Measurements from ENCODE around the gene MUC4. TPM values are rescaled to one million over a fixed set of nuclear protein-coding genes. Genes with fewer than 3 reads are reported as not detected.
"Not testable (repeated sequence)": the region's sequence is repeated elsewhere in the genome, so short reads cannot be mapped to it uniquely, and the experiment has no call there.

The MUC4 gene
- total and polyA plus RNA-seq, 9 of the 15 experiments (the other 6 are each of a cell fraction or from before 2014, with no cell fraction given), result under 0.01 to 0.21 (median 0.10) TPM; not detected in 4

DNA sequence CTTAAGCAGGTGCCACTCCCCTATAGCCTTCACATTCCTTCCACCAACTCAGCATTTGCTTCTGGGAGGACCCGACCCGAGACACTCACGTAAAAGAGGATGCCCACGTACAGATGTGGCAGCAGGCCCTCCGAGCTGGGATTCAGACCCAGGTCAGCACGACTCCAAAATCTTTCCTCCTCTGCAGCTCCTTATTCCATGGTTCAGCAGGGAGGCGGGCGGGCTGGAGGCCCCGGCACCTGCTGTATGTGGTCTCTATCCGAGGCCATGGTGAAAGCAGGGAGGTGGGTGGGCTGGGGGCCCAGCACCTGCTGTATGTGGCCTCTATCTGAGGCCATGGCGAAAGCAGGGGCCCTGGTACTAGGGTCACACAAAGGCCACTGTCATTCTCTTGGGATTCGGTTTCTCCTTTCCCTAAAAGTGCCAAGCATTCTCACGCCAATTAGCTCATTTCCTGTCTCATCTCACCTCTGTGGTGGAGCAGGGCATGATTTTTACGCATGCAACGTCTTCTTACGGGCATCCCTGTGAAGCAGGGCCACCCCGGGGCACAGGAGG is 5.9 kb upstream of the MUC4 start:
- POLR2A ChIA-PET, result interaction anchor here (1.0 to 1.4 kb wide), 2 partner anchors 8 to 10 kb away, joined by 3 to 4 read pairs; no protein-coding TSS in a partner anchor
- in situ Hi-C loops (cut with MboI), result no loop called here

DNA sequence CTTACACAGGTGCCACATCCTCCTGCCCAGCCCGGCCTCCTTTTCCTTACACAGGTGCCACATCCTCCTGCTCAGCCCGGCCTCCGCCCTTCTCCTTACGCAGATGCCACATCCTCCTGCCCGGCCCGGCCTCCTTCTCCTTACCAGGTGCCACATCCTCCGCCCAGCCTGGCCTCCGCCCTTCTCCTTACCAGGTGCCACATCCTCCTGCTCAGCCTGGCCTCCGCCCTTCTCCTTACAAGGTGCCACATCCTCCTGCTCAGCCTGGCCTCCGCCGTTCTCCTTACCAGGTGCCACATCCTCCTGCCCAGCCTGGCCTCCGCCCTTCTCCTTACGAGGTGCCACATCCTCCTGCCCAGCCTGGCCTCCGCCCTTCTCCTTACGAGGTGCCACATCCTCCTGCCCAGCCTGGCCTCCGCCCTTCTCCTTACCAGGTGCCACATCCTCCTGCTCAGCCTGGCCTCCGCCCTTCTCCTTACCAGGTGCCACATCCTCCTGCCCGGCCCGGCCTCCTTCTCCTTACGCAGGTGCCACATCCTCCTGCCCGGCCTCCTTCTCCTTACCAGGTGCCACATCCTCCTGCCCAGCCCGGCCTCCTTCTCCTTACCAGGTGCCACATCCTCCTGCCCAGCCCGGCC is 4.7 kb upstream of the MUC4 start:
- CTCF ChIA-PET (ENCODE audit: low intra/inter-chr PET ratio); H3K9me1 ChIP-seq (ENCODE audit: control insufficient read depth, insufficient read depth, low read length); H3K4me2 ChIP-seq (ENCODE audit: insufficient read depth, low read length); H3K79me2 ChIP-seq (ENCODE audit: control insufficient read depth, insufficient read depth, low read length); in situ Hi-C loops (cut with MboI); H3K9me3 ChIP-seq (replicated peaks; ENCODE audit: control insufficient read depth, insufficient read depth, low read depth, low read length); H4K20me1 ChIP-seq (replicated peaks; ENCODE audit: control insufficient read depth, insufficient read depth, low read length); intact Hi-C loops (cut with micrococcal nuclease); H3K36me3 ChIP-seq (ENCODE audit: control insufficient read depth, insufficient read depth, low read length); H3K4me3 ChIP-seq; ATAC-seq; DNase-seq (ENCODE audit: extremely low read depth in 1 of 4, low spot score in 3 of 4); BruUV-seq (replicated peaks); FAIRE-seq; H2AFZ ChIP-seq (ENCODE audit: low read depth, low read length); H3K27ac ChIP-seq (ENCODE audit: extremely low read depth, low read depth, low read length); H3K9ac ChIP-seq (ENCODE audit: insufficient read depth in 1 of 2, low read depth in 2 of 2, low read length in 2 of 2); POLR2A ChIA-PET: not testable (repeated sequence)
- H3K4me1 ChIP-seq (replicated peaks in 1 of 2; ENCODE audit: control insufficient read depth in 2 of 2, insufficient read depth in 2 of 2, low read length in 2 of 2), result peaks cover 10 to 34% of the 10 kb centered on the region in 2 experiments; a peak in 4 of 5 replicates
- 25% methylated on average over 11 of the region's 23 CpGs for WGBS (ENCODE audit: insufficient coverage, low coverage, missing lambda C conversion rate)
- H3K27me3 ChIP-seq (ENCODE audit: control insufficient read depth in 2 of 2, insufficient read depth in 2 of 2, low read length in 2 of 2), result peaks cover 11 to 48% of the 10 kb centered on the region in 2 experiments; a peak in 4 of 5 replicates

More for the DNA sequence above, 5.9 kb upstream of the MUC4 start:
- ATAC-seq (no peak), DNase-seq (ENCODE audit: extremely low read depth in 1 of 4, low spot score in 3 of 4) (no peak), FAIRE-seq (no peak)
- H2AFZ ChIP-seq (ENCODE audit: low read depth, low read length), result no peak overlapping the region
- peaks cover 15 to 48% of the 10 kb centered on the region in 2 experiments for H3K27me3 ChIP-seq (ENCODE audit: control insufficient read depth in 2 of 2, insufficient read depth in 2 of 2, low read length in 2 of 2)
- H3K4me3 ChIP-seq, result no peak overlapping the region
- WGBS (ENCODE audit: insufficient coverage, low coverage, missing lambda C conversion rate), result 32% methylated on average over 15 of the region's 17 CpGs
- H3K9me1 ChIP-seq (ENCODE audit: control insufficient read depth, insufficient read depth, low read length), result peaks cover 3% of the 10 kb centered on the region
- no peaks in the 10 kb centered on the region for H4K20me1 ChIP-seq (replicated peaks; ENCODE audit: control insufficient read depth, insufficient read depth, low read length)
- H3K9me3 ChIP-seq (replicated peaks; ENCODE audit: control insufficient read depth, insufficient read depth, low read depth, low read length), result no peaks in the 10 kb centered on the region
- BruUV-seq (replicated peaks), result no TSS peak
- CTCF ChIA-PET (ENCODE audit: low intra/inter-chr PET ratio), result no interaction called here
- no peaks in the 10 kb centered on the region for H3K36me3 ChIP-seq (ENCODE audit: control insufficient read depth, insufficient read depth, low read length)
- no peak overlapping the region for H3K4me2 ChIP-seq (ENCODE audit: insufficient read depth, low read length)
- no peak overlapping the region for H3K27ac ChIP-seq (ENCODE audit: extremely low read depth, low read depth, low read length)
- no peak overlapping the region; a peak in 1 of 4 replicates for H3K9ac ChIP-seq (ENCODE audit: insufficient read depth in 1 of 2, low read depth in 2 of 2, low read length in 2 of 2)
- no peaks in the 10 kb centered on the region for H3K79me2 ChIP-seq (ENCODE audit: control insufficient read depth, insufficient read depth, low read length)
- intact Hi-C loops (cut with micrococcal nuclease), result no loop called here
- TF ChIP-seq, protein P1, sequence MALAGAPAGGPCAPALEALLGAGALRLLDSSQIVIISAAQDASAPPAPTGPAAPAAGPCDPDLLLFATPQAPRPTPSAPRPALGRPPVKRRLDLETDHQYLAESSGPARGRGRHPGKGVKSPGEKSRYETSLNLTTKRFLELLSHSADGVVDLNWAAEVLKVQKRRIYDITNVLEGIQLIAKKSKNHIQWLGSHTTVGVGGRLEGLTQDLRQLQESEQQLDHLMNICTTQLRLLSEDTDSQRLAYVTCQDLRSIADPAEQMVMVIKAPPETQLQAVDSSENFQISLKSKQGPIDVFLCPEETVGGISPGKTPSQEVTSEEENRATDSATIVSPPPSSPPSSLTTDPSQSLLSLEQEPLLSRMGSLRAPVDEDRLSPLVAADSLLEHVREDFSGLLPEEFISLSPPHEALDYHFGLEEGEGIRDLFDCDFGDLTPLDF (CRISPR knock-in tag; IDR thresholded peaks at IDR 0.05), result no peak
- no peak for TF ChIP-seq ZFPM2 (CRISPR knock-in tag; IDR thresholded peaks at IDR 0.05)
- TF ChIP-seq L3MBTL2 (IDR thresholded peaks at IDR 0.05), result no peak
- no peak for TF ChIP-seq SRF (CRISPR knock-in tag; IDR thresholded peaks at IDR 0.05)
- peaks cover 10 to 26% of the 10 kb centered on the region in 2 experiments; a peak in 4 of 5 replicates for H3K4me1 ChIP-seq (replicated peaks in 1 of 2; ENCODE audit: control insufficient read depth in 2 of 2, insufficient read depth in 2 of 2, low read length in 2 of 2)

All from K562 (cell line).